Astrocyte (in vitro differentiated cells and primary cell): Measurements from ENCODE around the gene REPS1. TPM values are rescaled to one million over a fixed set of nuclear protein-coding genes. Genes with fewer than 3 reads are reported as not detected.
A peak's percentile ranks its signal among the peaks of the same experiment; 100 is the strongest.

Experiments used
- DNase-seq: peaks from one replicate; pipeline ENCODE4 v3.0.0-alpha.2; 2010; ENCODE audit warnings: low read depth
- FAIRE-seq: peaks from 2 replicates; lab custom pipeline; 2011; peaks lifted over from hg19 to GRCh38; lab: Jason Lieb, UNC
- H2AFZ ChIP-seq: 2 replicates; pipeline ENCODE4 v1.6.0; 2012; ENCODE audit warnings: low read depth, low read length, inconsistent platforms
- H3K27ac ChIP-seq: 2 replicates; pipeline ENCODE4 v1.5.1; 2011; ENCODE audit warnings: low read depth, low read length, inconsistent platforms
- H3K27me3 ChIP-seq: 2 replicates; pipeline ENCODE4 v1.6.0; 2011; ENCODE audit warnings: low read length, inconsistent platforms; ENCODE audit not compliant: insufficient read depth
- H3K36me3 ChIP-seq: 2 replicates; pipeline ENCODE4 v1.5.1; 2011; ENCODE audit warnings: low read length, inconsistent platforms; ENCODE audit not compliant: insufficient read depth
- H3K4me1 ChIP-seq: 2 replicates; pipeline ENCODE4 v1.5.1; 2011; ENCODE audit warnings: low read length, inconsistent platforms; ENCODE audit not compliant: insufficient read depth
- H3K4me2 ChIP-seq: 2 replicates; pipeline ENCODE4 v1.6.0; 2012; ENCODE audit warnings: low read length, inconsistent platforms
- H3K4me3 ChIP-seq: 2 replicates; pipeline ENCODE4 v1.5.1; 2011; ENCODE audit warnings: low read depth, mild to moderate bottlenecking, low read length, inconsistent platforms; ENCODE audit not compliant: insufficient read depth
- H3K79me2 ChIP-seq: 2 replicates; pipeline ENCODE4 v1.6.0; 2012; ENCODE audit warnings: mild to moderate bottlenecking, low read length, inconsistent platforms; ENCODE audit not compliant: insufficient read depth
- H3K9ac ChIP-seq: 2 replicates; pipeline ENCODE4 v1.6.0; 2012; ENCODE audit warnings: mild to moderate bottlenecking, low read length, inconsistent platforms
- H3K9me3 ChIP-seq: 2 replicates; pipeline ENCODE4 v1.5.1; 2012; ENCODE audit warnings: low read depth, mild to moderate bottlenecking, low read length, inconsistent platforms; ENCODE audit not compliant: insufficient read depth
- H4K20me1 ChIP-seq: 2 replicates; pipeline ENCODE4 v1.6.0; 2012; ENCODE audit warnings: low read length, inconsistent platforms; ENCODE audit not compliant: insufficient read depth
- H3K27ac Mint-ChIP-seq: one replicate; pipeline ENCODE4 v1.8.0; 2021; ENCODE audit warnings: mild to moderate bottlenecking, mixed read lengths; ENCODE audit not compliant: unreplicated experiment
- H3K27me3 Mint-ChIP-seq: one replicate; pipeline ENCODE4 v1.8.0; 2021; ENCODE audit warnings: low read depth, mixed read lengths; ENCODE audit not compliant: unreplicated experiment
- H3K36me3 Mint-ChIP-seq: one replicate; pipeline ENCODE4 v1.8.0; 2021; ENCODE audit warnings: low read depth, mixed read lengths; ENCODE audit not compliant: unreplicated experiment
- H3K4me1 Mint-ChIP-seq: one replicate; pipeline ENCODE4 v1.8.0; 2021; ENCODE audit warnings: low read depth, mixed read lengths; ENCODE audit not compliant: unreplicated experiment
- H3K4me3 Mint-ChIP-seq: one replicate; pipeline ENCODE4 v1.8.0; 2021; ENCODE audit warnings: mild to moderate bottlenecking, moderate library complexity, mixed read lengths; ENCODE audit not compliant: unreplicated experiment
- H3K9me3 Mint-ChIP-seq: one replicate; pipeline ENCODE4 v1.8.0; 2021; ENCODE audit warnings: mild to moderate bottlenecking, mixed read lengths; ENCODE audit not compliant: unreplicated experiment
- EZH2 ChIP-seq: IDR thresholded peaks from 2 replicates; pipeline ENCODE4 v1.6.1; 2012; ENCODE audit warnings: mild to moderate bottlenecking, low read length, inconsistent platforms; ENCODE audit not compliant: insufficient read depth
- total RNA-seq: library from RNA; stranded (reverse); gene quantifications from 2 replicates; pipeline ENCODE4 v1.2.1, GENCODE V29; 2021
- TF ChIP-seq, protein P1 (sequence below): IDR thresholded peaks from 2 replicates; pipeline ENCODE4 v1.5.1; 2011; ENCODE audit warnings: low read depth, mild to moderate bottlenecking, inconsistent platforms, low read length, moderate library complexity; ENCODE audit not compliant: insufficient read depth

The REPS1 gene
- total RNA-seq, 1 donor from 2014 or later: 39.1 TPM

DNA sequence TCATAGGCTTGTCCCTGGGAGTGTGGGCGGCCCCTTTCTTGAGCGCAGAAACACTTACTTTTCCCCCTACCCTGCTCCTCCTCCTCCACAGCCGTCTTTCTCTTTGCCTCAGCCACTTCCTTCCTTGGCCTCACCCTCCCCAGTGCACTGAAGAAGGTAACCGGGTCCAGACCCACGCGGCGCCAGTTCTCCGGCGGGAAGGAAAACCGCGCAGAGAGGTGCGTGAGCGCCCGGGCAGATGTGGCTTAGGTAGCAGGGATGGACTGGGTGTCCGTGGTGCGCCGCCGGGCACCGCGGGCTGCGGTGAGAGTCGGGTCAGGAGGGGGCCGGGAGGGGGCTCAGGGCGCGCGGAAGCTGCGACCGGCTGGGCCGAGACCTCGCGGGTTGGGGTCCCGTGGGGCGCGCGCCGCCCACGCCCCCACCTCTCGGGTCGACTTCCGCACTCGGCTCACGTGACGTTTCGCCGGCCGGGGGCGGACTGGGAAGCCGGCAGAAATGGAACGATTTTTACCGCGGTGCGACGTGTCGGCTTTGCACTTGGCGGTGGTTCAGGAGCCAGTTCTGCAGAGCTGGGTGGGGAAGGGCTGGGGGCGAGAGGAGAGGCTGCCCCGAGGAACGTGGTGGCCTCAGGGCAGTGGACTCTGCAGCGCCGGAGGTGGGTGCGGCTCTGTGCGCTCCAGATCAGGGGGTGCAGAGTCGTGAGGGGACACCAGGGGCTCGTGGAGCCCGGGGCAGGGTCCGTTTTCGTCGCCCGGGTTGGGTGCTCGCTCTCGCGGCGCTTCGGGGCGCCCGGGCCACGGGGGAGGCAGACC, 40.8 kb upstream of the REPS1 start, which contains the start of gene ABRACL:
Gene ABRACL (plus strand): TSS at position 88 of the 812 bp plus-strand sequence. CDS start 5,416 bp downstream, outside the sequence.
- H3K4me3 ChIP-seq: peak within 1 kb of the TSS; percentile 81
- DNase-seq: peak; percentile 68
- peak within 1 kb of the TSS; percentile 92 for H3K4me3 Mint-ChIP-seq
- H3K4me1 ChIP-seq: peaks cover 8% of the 10 kb centered on the region
- peak within 1 kb of the TSS; percentile 94 for H3K9ac ChIP-seq
- peak within 1 kb of the TSS; percentile 83 for H3K27ac Mint-ChIP-seq
- peak within 1 kb of the TSS; percentile 92 for H3K4me2 ChIP-seq
- no peaks in the 10 kb centered on the region for H3K9me3 Mint-ChIP-seq
- H3K36me3 Mint-ChIP-seq: no peaks in the 10 kb centered on the region
- FAIRE-seq: no peak
- peaks cover 26% of the 10 kb centered on the region for H4K20me1 ChIP-seq
- peaks cover 52% of the 10 kb centered on the region for H3K79me2 ChIP-seq
- H2AFZ ChIP-seq: peak within 1 kb of the TSS; percentile 89
- H3K9me3 ChIP-seq: no peaks in the 10 kb centered on the region
- peak within 1 kb of the TSS; percentile 75 for H3K27ac ChIP-seq
- TF ChIP-seq, protein P1, sequence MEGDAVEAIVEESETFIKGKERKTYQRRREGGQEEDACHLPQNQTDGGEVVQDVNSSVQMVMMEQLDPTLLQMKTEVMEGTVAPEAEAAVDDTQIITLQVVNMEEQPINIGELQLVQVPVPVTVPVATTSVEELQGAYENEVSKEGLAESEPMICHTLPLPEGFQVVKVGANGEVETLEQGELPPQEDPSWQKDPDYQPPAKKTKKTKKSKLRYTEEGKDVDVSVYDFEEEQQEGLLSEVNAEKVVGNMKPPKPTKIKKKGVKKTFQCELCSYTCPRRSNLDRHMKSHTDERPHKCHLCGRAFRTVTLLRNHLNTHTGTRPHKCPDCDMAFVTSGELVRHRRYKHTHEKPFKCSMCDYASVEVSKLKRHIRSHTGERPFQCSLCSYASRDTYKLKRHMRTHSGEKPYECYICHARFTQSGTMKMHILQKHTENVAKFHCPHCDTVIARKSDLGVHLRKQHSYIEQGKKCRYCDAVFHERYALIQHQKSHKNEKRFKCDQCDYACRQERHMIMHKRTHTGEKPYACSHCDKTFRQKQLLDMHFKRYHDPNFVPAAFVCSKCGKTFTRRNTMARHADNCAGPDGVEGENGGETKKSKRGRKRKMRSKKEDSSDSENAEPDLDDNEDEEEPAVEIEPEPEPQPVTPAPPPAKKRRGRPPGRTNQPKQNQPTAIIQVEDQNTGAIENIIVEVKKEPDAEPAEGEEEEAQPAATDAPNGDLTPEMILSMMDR: no peak
- TF ChIP-seq EZH2: no peak
- H3K4me1 Mint-ChIP-seq: peaks cover 10% of the 10 kb centered on the region
- no peaks in the 10 kb centered on the region for H3K36me3 ChIP-seq
- no peaks in the 10 kb centered on the region for H3K27me3 Mint-ChIP-seq
- no peaks in the 10 kb centered on the region for H3K27me3 ChIP-seq

DNA sequence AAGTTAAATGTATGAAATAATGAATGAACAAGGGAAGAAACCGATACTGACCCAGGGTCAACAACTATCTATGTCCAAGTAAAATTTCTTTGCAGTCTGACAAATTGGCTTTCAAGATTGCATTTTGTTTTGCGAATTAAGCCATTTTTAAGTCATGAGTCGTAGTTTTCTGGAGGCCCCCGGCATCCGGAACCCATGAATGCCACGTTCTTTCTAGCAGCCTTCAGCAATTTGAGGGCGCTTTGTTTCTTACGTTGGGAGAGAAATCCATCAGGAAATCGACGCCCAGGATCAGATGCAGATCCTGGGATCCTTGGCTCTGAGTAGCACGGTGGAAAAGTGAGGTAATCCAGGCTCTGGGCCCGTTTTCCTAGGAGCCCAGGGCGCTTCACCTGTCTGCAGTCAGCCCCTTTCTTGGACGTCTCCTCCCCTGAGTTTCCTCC, 40.2 kb upstream of the REPS1 start:
- H3K79me2 ChIP-seq: peaks cover 45% of the 10 kb centered on the region

More for the DNA sequence above, 40.2 kb upstream of the REPS1 start:
- TF ChIP-seq, protein P1: no peak
- no peak for TF ChIP-seq EZH2
- Histone ChIP-seq H3K9ac (peak overlapping the region; percentile 94), H3K9me3 (no peaks in the 10 kb centered on the region), H3K4me1 (peaks cover 8% of the 10 kb centered on the region), H3K4me2 (peak overlapping the region; percentile 92), H3K4me3 (peak overlapping the region; percentile 81), H3K27me3 (no peaks in the 10 kb centered on the region), H3K36me3 (no peaks in the 10 kb centered on the region), H2AFZ (peak overlapping the region; percentile 89), H3K27ac (peak overlapping the region; percentile 75), H4K20me1 (peaks cover 20% of the 10 kb centered on the region)
- peaks cover 10% of the 10 kb centered on the region for H3K4me1 Mint-ChIP-seq
- FAIRE-seq: no peak
- no peaks in the 10 kb centered on the region for H3K27me3 Mint-ChIP-seq
- H3K36me3 Mint-ChIP-seq: no peaks in the 10 kb centered on the region
- H3K4me3 Mint-ChIP-seq: peak overlapping the region; percentile 92
- no peak for DNase-seq
- H3K27ac Mint-ChIP-seq: peak overlapping the region; percentile 83
- H3K9me3 Mint-ChIP-seq: no peaks in the 10 kb centered on the region
